ENCODE results near the gene GBA2. TPM values are rescaled to one million over a fixed set of nuclear protein-coding genes. Genes with fewer than 3 reads are reported as not detected.

The GBA2 gene
- total RNA-seq, 1 donor from 2014 or later, result 68.0 TPM

- Histone ChIP-seq H3K27ac (no peak overlapping the region), H3K36me3 (no peaks in the 10 kb centered on the region), H3K9me3 (no peaks in the 10 kb centered on the region), H3K4me3 (no peak overlapping the region), H3K27me3 (ENCODE audit: low read depth) (no peaks in the 10 kb centered on the region), H3K4me1 (peaks cover 13% of the 10 kb centered on the region)
- intact Hi-C loops (cut with DNase I), result no loop called here
- TF ChIP-seq CTCF (IDR thresholded peaks at IDR 0.05), result no peak
- no peak for ATAC-seq
- no peak for DNase-seq
Measured at GRCh38 chr9:35763803-35764202, 14.8 kb upstream of the GBA2 start.

- TF ChIP-seq CTCF (IDR thresholded peaks at IDR 0.05), result no peak
- H3K9me3 ChIP-seq, result no peaks in the 10 kb centered on the region
- H3K27me3 ChIP-seq (ENCODE audit: low read depth), result no peaks in the 10 kb centered on the region
- no peaks in the 10 kb centered on the region for H3K36me3 ChIP-seq
- H3K4me3 ChIP-seq, result no peak overlapping the region
- H3K27ac ChIP-seq, result peak overlapping the region; percentile 9
- H3K4me1 ChIP-seq, result peaks cover 19% of the 10 kb centered on the region
- no peak for DNase-seq
- intact Hi-C loops (cut with DNase I), result no loop called here
- no peak for ATAC-seq
Measured at GRCh38 chr9:35763181-35763580, 14.2 kb upstream of the GBA2 start.

- H3K9me3 ChIP-seq, result no peaks in the 10 kb centered on the region
- intact Hi-C loops (cut with DNase I), result no loop called here
- peaks cover 43% of the 10 kb centered on the region for H3K4me1 ChIP-seq
- ATAC-seq (no peak), DNase-seq (no peak)
- no peaks in the 10 kb centered on the region for H3K36me3 ChIP-seq
- no peak for TF ChIP-seq CTCF (IDR thresholded peaks at IDR 0.05)
- peak overlapping the region; percentile 33 for H3K27ac ChIP-seq
- H3K27me3 ChIP-seq (ENCODE audit: low read depth), result no peaks in the 10 kb centered on the region
- H3K4me3 ChIP-seq, result no peak overlapping the region
Measured at GRCh38 chr9:35760651-35761050, 11.6 kb upstream of the GBA2 start.

- DNase-seq (no peak), ATAC-seq (no peak)
- Histone ChIP-seq H3K27ac (no peak overlapping the region), H3K4me3 (no peak overlapping the region), H3K27me3 (ENCODE audit: low read depth) (no peaks in the 10 kb centered on the region), H3K4me1 (peaks cover 43% of the 10 kb centered on the region), H3K36me3 (no peaks in the 10 kb centered on the region), H3K9me3 (no peaks in the 10 kb centered on the region)
- intact Hi-C loops (cut with DNase I), result no loop called here
- TF ChIP-seq CTCF (IDR thresholded peaks at IDR 0.05), result no peak
Measured at GRCh38 chr9:35759795-35760194, 10.8 kb upstream of the GBA2 start.

GRCh38 chr9:35758475-35759050, 9.5 kb upstream of the GBA2 start:
- Histone ChIP-seq H3K4me3 (no peak overlapping the region), H3K9me3 (no peaks in the 10 kb centered on the region), H3K4me1 (peaks cover 43% of the 10 kb centered on the region), H3K36me3 (peaks cover 12% of the 10 kb centered on the region), H3K27ac (peak overlapping the region; percentile 93), H3K27me3 (ENCODE audit: low read depth) (no peaks in the 10 kb centered on the region)
- intact Hi-C loops (cut with DNase I), result no loop called here
- TF ChIP-seq CTCF (IDR thresholded peaks at IDR 0.05), result no peak
- ATAC-seq (peak in 1 of 2 donors; percentile 10), DNase-seq (no peak)
